H1 (cell line): ENCODE measurements around the gene PARP1. TPM values are rescaled to one million over a fixed set of nuclear protein-coding genes. Genes with fewer than 3 reads are reported as not detected.

Source experiments
- CTCF ChIA-PET: fragments of 300-600 bp; sonication (Branson Sonifier 250); formaldehyde crosslinking; loops from one replicate; lab custom pipeline; 2021; ENCODE audit not compliant: partially characterized antibody; lab: Charles Lee
- POLR2A ChIA-PET: fragments of 300-600 bp; sonication (Branson Sonifier 250); formaldehyde crosslinking; loops from one replicate; lab custom pipeline; 2021; ENCODE audit warnings: inconsistent platforms; ENCODE audit not compliant: partially characterized antibody; lab: Charles Lee
- DNase-seq, 2 experiments: peaks; one replicate each; pipeline versions ENCODE4 v3.0.0 to v3.0.0-alpha.2; 2010 to 2022; ENCODE audit warnings: low spot score in 2 of 2, low read depth in 1 of 2, mixed read lengths in 1 of 2
- FAIRE-seq: peaks from 2 replicates; lab custom pipeline; 2011; peaks lifted over from hg19 to GRCh38; lab: Jason Lieb, UNC
- H2AFZ ChIP-seq: 2 replicates; pipeline ENCODE4 v1.8.1; 2012; ENCODE audit warnings: low read length, inconsistent platforms
- H2AK5ac ChIP-seq: 2 replicates; pipeline ENCODE4 v1.6.1; 2013; ENCODE audit warnings: low read depth, low read length
- H2BK120ac ChIP-seq: replicated peaks from 2 replicates; pipeline ENCODE3; 2013; ENCODE audit warnings: low read depth, low read length, inconsistent platforms
- H2BK12ac ChIP-seq: 2 replicates; pipeline ENCODE4 v1.6.1; 2013; ENCODE audit warnings: low read depth, low read length
- H2BK15ac ChIP-seq: 2 replicates; pipeline ENCODE4 v1.6.1; 2013; ENCODE audit warnings: low read length
- H2BK20ac ChIP-seq: 2 replicates; pipeline ENCODE4 v1.6.1; 2013; ENCODE audit warnings: low read length
- H2BK5ac ChIP-seq: 2 replicates; pipeline ENCODE4 v1.6.1; 2013; ENCODE audit warnings: low read depth, low read length
- H3K14ac ChIP-seq: 2 replicates; pipeline ENCODE4 v1.6.1; 2013; ENCODE audit warnings: inconsistent platforms; ENCODE audit not compliant: insufficient read length
- H3K18ac ChIP-seq: 2 replicates; pipeline ENCODE4 v1.6.1; 2013; ENCODE audit warnings: low read length; ENCODE audit errors: extremely low read depth
- H3K23ac ChIP-seq: 2 replicates; pipeline ENCODE4 v1.6.1; 2013; ENCODE audit warnings: inconsistent platforms; ENCODE audit not compliant: insufficient read length
- H3K23me2 ChIP-seq: 2 replicates; pipeline ENCODE4 v1.6.1; 2013; ENCODE audit warnings: low read depth, low read length
- H3K27ac ChIP-seq: 2 replicates; pipeline ENCODE4 v1.6.1; 2011; ENCODE audit warnings: low read depth, low read length, inconsistent platforms
- H3K27me3 ChIP-seq, 4 experiments: replicated peaks in 1 of 4; 1 replicate in 1 of 4; 2 replicates in 3 of 4; pipeline versions ENCODE4 v1.6.1 to v1.8.1; 2011 to 2013; ENCODE audit warnings: low read length in 3 of 4, mild to moderate bottlenecking in 3 of 4, inconsistent platforms in 2 of 4, mixed read lengths in 2 of 4, moderate library complexity in 1 of 4; ENCODE audit not compliant: control insufficient read depth in 3 of 4, insufficient read depth in 3 of 4; ENCODE audit errors: extremely low read depth in 1 of 4
- H3K36me3 ChIP-seq, 4 experiments: 2 replicates each; pipeline versions ENCODE4 v1.6.1 to v1.8.1; 2011 to 2013; ENCODE audit warnings: mild to moderate bottlenecking in 4 of 4, low read length in 3 of 4, moderate library complexity in 2 of 4, control low read depth in 1 of 4, inconsistent platforms in 1 of 4; ENCODE audit not compliant: insufficient read depth in 4 of 4, control insufficient read depth in 2 of 4
- H3K4ac ChIP-seq: replicated peaks from 2 replicates; pipeline ENCODE3; 2013; ENCODE audit warnings: low read length, low read depth, mixed read lengths, inconsistent platforms; ENCODE audit not compliant: insufficient read length
- H3K4me1 ChIP-seq, 4 experiments: replicated peaks in 1 of 4; 1 replicate in 1 of 4; 2 replicates in 3 of 4; pipeline versions ENCODE4 v1.6.1 to v1.8.1; 2011 to 2013; ENCODE audit warnings: low read length in 3 of 4, inconsistent platforms in 2 of 4, mixed read lengths in 1 of 4; ENCODE audit not compliant: insufficient read depth in 4 of 4, control insufficient read depth in 3 of 4
- H3K4me2 ChIP-seq, 2 experiments: 2 replicates each; pipeline versions ENCODE4 v1.6.1 to v1.8.1; 2011 to 2013; ENCODE audit warnings: low read depth in 2 of 2, low read length in 2 of 2, control low read depth in 1 of 2, inconsistent platforms in 1 of 2, mild to moderate bottlenecking in 1 of 2; ENCODE audit not compliant: insufficient read depth in 1 of 2
- H3K4me3 ChIP-seq, 4 experiments: fragments of 200-600, 300-600 bp in 1 of 4; sonication (generic), shearing (Covaris generic), sonication (Bioruptor Twin) in 1 of 4; 2 replicates each; pipeline versions ENCODE4 v1.5.1 to v1.8.1; 2011 to 2016; ENCODE audit warnings: low read length in 4 of 4, low read depth in 3 of 4, control low read depth in 2 of 4, inconsistent platforms in 2 of 4, mild to moderate bottlenecking in 2 of 4, mixed read lengths in 1 of 4, moderate library complexity in 1 of 4; ENCODE audit not compliant: insufficient read depth in 2 of 4; ENCODE audit errors: extremely low read depth in 1 of 4
- H3K56ac ChIP-seq: replicated peaks from 2 replicates; pipeline ENCODE3; 2013; ENCODE audit warnings: low read depth, mild to moderate bottlenecking, mixed read lengths, low read length, inconsistent platforms; ENCODE audit not compliant: insufficient read length
- H3K79me1 ChIP-seq: 2 replicates; pipeline ENCODE4 v1.6.1; 2013; ENCODE audit warnings: low read depth, low read length, control low read depth
- H3K79me2 ChIP-seq, 2 experiments: 2 replicates each; pipeline versions ENCODE4 v1.6.1 to v1.8.1; 2012 to 2013; ENCODE audit warnings: low read length in 2 of 2, mild to moderate bottlenecking in 2 of 2, inconsistent platforms in 1 of 2; ENCODE audit not compliant: insufficient read depth in 2 of 2, control insufficient read depth in 1 of 2
- H3K9ac ChIP-seq, 4 experiments: replicated peaks in 1 of 4; 1 replicate in 1 of 4; 2 replicates in 3 of 4; pipeline versions ENCODE4 v1.6.1 to v1.8.1; 2011 to 2013; ENCODE audit warnings: low read depth in 3 of 4, low read length in 3 of 4, control low read depth in 2 of 4, mild to moderate bottlenecking in 2 of 4, moderate library complexity in 2 of 4, inconsistent platforms in 1 of 4; ENCODE audit errors: extremely low read depth in 1 of 4
- H3K9me3 ChIP-seq, 2 experiments: 2 replicates each; pipeline versions ENCODE4 v1.6.1 to v1.8.1; 2012 to 2013; ENCODE audit warnings: mild to moderate bottlenecking in 2 of 2, moderate library complexity in 2 of 2, control low read depth in 1 of 2, inconsistent platforms in 1 of 2, low read depth in 1 of 2, low read length in 1 of 2, mixed read lengths in 1 of 2; ENCODE audit not compliant: insufficient read depth in 2 of 2
- H4K20me1 ChIP-seq, 2 experiments: replicated peaks in 1 of 2; 2 replicates each; pipeline versions ENCODE3 to v1.8.1; 2011 to 2013; ENCODE audit warnings: inconsistent platforms in 2 of 2, low read length in 2 of 2, mild to moderate bottlenecking in 1 of 2; ENCODE audit not compliant: insufficient read depth in 2 of 2, control insufficient read depth in 1 of 2
- H4K5ac ChIP-seq: 2 replicates; pipeline ENCODE4 v1.6.1; 2013; ENCODE audit warnings: low read length, low read depth, mixed read lengths, inconsistent platforms; ENCODE audit not compliant: insufficient read length
- H4K8ac ChIP-seq: 2 replicates; pipeline ENCODE4 v1.8.0; 2013; ENCODE audit warnings: mild to moderate bottlenecking, moderate library complexity, low read length, inconsistent platforms; ENCODE audit not compliant: insufficient read depth; ENCODE audit errors: extremely low read depth
- H4K91ac ChIP-seq: replicated peaks from 2 replicates; pipeline ENCODE3; 2013; ENCODE audit warnings: low read length, mixed read lengths, inconsistent platforms; ENCODE audit not compliant: insufficient read length
- EZH2 ChIP-seq: fragments of 200-600 bp; sonication (generic); IDR thresholded peaks from 2 replicates; pipeline ENCODE4 v1.7.1; 2012; ENCODE audit warnings: low read depth, mild to moderate bottlenecking, moderate library complexity, low read length, inconsistent platforms; ENCODE audit not compliant: severe bottlenecking
- RBBP5 ChIP-seq: IDR thresholded peaks from 2 replicates; pipeline ENCODE4 v1.7.1; 2012; ENCODE audit warnings: low read depth, mild to moderate bottlenecking, inconsistent platforms, low read length, moderate library complexity, borderline replicate concordance
- SP2 ChIP-seq: IDR thresholded peaks from 2 replicates; pipeline ENCODE4 v1.6.1; 2012; ENCODE audit warnings: mild to moderate bottlenecking, low read length, inconsistent platforms
- SRF ChIP-seq: IDR thresholded peaks from 2 replicates; pipeline ENCODE4 v1.6.1; 2011; ENCODE audit warnings: mild to moderate bottlenecking, low read depth, low read length, moderate library complexity
- YY1 ChIP-seq: IDR thresholded peaks from 2 replicates; pipeline ENCODE4 v1.6.1; 2011; ENCODE audit warnings: low read depth, mild to moderate bottlenecking, low read length
- WGBS, 2 experiments: shearing (Covaris generic) in 1 of 2; methylation state at CpG; one replicate each; pipeline versions ENCODE4 v1.1.6 to v1.1.7; 2013 to 2015; ENCODE audit warnings: low lambda C conversion rate in 2 of 2, mixed read lengths in 2 of 2, inconsistent platforms in 1 of 2, low coverage in 1 of 2, missing lambda C conversion rate in 1 of 2; ENCODE audit not compliant: insufficient replicate concordance in 2 of 2, insufficient coverage in 1 of 2, insufficient read length in 1 of 2; ENCODE audit errors: extremely low coverage in 1 of 2, missing lambda C conversion rate in 1 of 2; 5-methylcytosine and 5-hydroxymethylcytosine counted together
- polyA plus RNA-seq, 7 experiments: library from polyadenylated mRNA; depleted of rRNA in 3 of 7; stranded (reverse) in 5 of 7; unstranded in 2 of 7; fragments of >200 nt in 5 of 7; fragments of 200-250 nt in 2 of 7; gene quantifications; 1 replicate in 5 of 7; 2 replicates in 1 of 7; 4 replicates in 1 of 7; pipeline versions ENCODE4 v1.2.1 to v1.2.3, GENCODE V29; 2011 to 2013; ENCODE audit warnings: missing spikeins in 2 of 7, mixed read lengths in 2 of 7
- total RNA-seq: library from RNA; stranded (reverse); fragmentation: NEBNext Ultra II Directional; extraction: Animal tissue kit (Norgen Biotek cat#: 25700); gene quantifications from 2 replicates; pipeline ENCODE4 v1.2.1, GENCODE V29; 2021

The PARP1 gene
- total and polyA plus RNA-seq, 2 of the 8 experiments (the other 6 are each of a cell fraction or from before 2014, with no cell fraction given), result 416 to 441 TPM

DNA sequence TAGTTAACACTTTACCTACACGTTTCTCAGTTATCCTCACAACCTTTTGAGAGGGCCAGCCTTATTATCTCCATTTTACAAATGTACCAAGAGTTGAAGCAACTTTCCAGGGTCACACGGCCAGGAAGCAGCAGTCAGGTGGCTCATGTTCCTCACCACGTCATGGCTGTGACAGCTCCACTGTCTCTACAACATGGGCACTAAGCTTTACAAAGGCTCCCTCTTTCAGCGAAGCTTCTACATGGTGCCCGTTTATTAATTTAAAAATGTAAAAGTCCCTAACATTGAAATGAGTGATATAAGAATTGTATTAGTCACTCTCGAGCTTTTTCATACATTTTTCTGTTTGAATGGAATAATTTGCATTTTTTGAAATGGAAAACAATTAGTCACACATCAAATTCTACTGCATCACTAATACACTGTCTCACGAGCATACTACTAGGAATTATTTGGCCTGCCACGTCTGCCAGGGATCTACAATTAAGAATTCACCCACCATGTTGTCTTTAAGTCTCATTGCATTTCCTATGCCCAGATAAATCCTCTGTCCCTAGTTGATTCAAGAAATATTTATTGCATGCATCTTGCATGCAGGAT lies 70.5 kb downstream of the PARP1 start:
- no peaks in the 10 kb centered on the region for H4K20me1 ChIP-seq
- H4K5ac ChIP-seq, result no peak overlapping the region
- H2BK5ac ChIP-seq, result no peak overlapping the region
- H2BK20ac ChIP-seq, result no peak overlapping the region
- no peak overlapping the region for H3K18ac ChIP-seq
- FAIRE-seq (no peak), DNase-seq (no peak)
- H2BK120ac ChIP-seq, result no peak overlapping the region
- peaks cover 0 to 3% (median 0%) of the 10 kb centered on the region in 4 experiments; a peak in 1 of 7 replicates for H3K4me1 ChIP-seq
- no peak overlapping the region for H4K8ac ChIP-seq
- H3K9me3 ChIP-seq, result no peaks in the 10 kb centered on the region
- no peak overlapping the region for H3K14ac ChIP-seq
- no peak for TF ChIP-seq EZH2
- no peak for TF ChIP-seq RBBP5
- no peak for TF ChIP-seq SP2
- TF ChIP-seq SRF, result no peak
- no peak for TF ChIP-seq YY1
- no peak overlapping the region for H2AFZ ChIP-seq
- no peak overlapping the region for H2BK12ac ChIP-seq
- H3K79me2 ChIP-seq, result no peaks in the 10 kb centered on the region
- H3K56ac ChIP-seq, result no peak overlapping the region
- no peak overlapping the region for H2AK5ac ChIP-seq
- no peaks in the 10 kb centered on the region for H3K27me3 ChIP-seq
- H3K79me1 ChIP-seq, result no peaks in the 10 kb centered on the region
- H3K4ac ChIP-seq, result no peak overlapping the region
- H3K4me3 ChIP-seq, result no peak overlapping the region
- no peaks in the 10 kb centered on the region for H3K23me2 ChIP-seq
- H2BK15ac ChIP-seq, result no peak overlapping the region
- CTCF ChIA-PET, result interaction anchor here (1.3 to 2.8 kb wide), 3 partner anchors 11 to 212 kb away, joined by 3 to 7 read pairs (median 4); no protein-coding TSS in a partner anchor
- no peak overlapping the region for H4K91ac ChIP-seq
- no peak overlapping the region for H3K4me2 ChIP-seq
- no peak overlapping the region for H3K9ac ChIP-seq
- WGBS, 2 experiments, result 83% methylated on average over 8 of the region's 8 CpGs; no CpG with 5 or more reads in 1 of the 2 experiments
- POLR2A ChIA-PET, result interaction anchor here (1.9 kb wide), 1 partner anchor 16 kb away, joined by 5 read pairs; no protein-coding TSS in a partner anchor
- no peak overlapping the region for H3K27ac ChIP-seq
- no peak overlapping the region for H3K23ac ChIP-seq
- no peaks in the 10 kb centered on the region for H3K36me3 ChIP-seq
